Astrocyte of the hippocampus (primary cell): ENCODE measurements around the gene FAAP100.
A peak's percentile ranks its signal among the peaks of the same experiment; 100 is the strongest.
"Not testable (repeated sequence)": the region's sequence is repeated elsewhere in the genome, so short reads cannot be mapped to it uniquely, and the experiment has no call there.

ENCODE experiments used
- DNase-seq: peaks from one replicate; pipeline ENCODE4 v3.0.0; 2011; ENCODE audit warnings: low read depth, low spot score

FAAP100 gene

GRCh38 chr17:81552244-81553017 lies at the start of gene FAAP100:
TSS of gene FAAP100 (minus strand) at chr17:81552353. CDS start at chr17:81552330, 23 bp downstream.
- DNase-seq: peak; percentile 94

- DNase-seq: peak; percentile 87
Measured at GRCh38 chr17:81601525-81602120, 49.5 kb upstream of the FAAP100 start.

- DNase-seq: peak; percentile 29
Measured at GRCh38 chr17:81599719-81600486, 47.8 kb upstream of the FAAP100 start.

GRCh38 chr17:81593105-81593871 lies 41.1 kb upstream of the FAAP100 start:
- DNase-seq: no peak

- DNase-seq: no peak
Measured at GRCh38 chr17:81591971-81592370, 39.8 kb upstream of the FAAP100 start.

- DNase-seq: no peak
Measured at GRCh38 chr17:81590121-81590520, 38.0 kb upstream of the FAAP100 start.

- no peak for DNase-seq
Measured at GRCh38 chr17:81589612-81590011, 37.5 kb upstream of the FAAP100 start.

- DNase-seq: no peak
Measured at GRCh38 chr17:81586096-81586495, 33.9 kb upstream of the FAAP100 start.

- not testable (repeated sequence) for DNase-seq
Measured at GRCh38 chr17:81584771-81585170, 32.6 kb upstream of the FAAP100 start.

GRCh38 chr17:81583589-81584342 lies 31.6 kb upstream of the FAAP100 start:
- no peak for DNase-seq

- DNase-seq: no peak
Measured at GRCh38 chr17:81582749-81583148, 30.6 kb upstream of the FAAP100 start.

- peak; percentile 58 for DNase-seq
Measured at GRCh38 chr17:81582341-81582740, 30.2 kb upstream of the FAAP100 start.

GRCh38 chr17:81581758-81582157 lies 29.6 kb upstream of the FAAP100 start:
- no peak for DNase-seq

GRCh38 chr17:81580481-81580880 lies 28.3 kb upstream of the FAAP100 start:
- no peak for DNase-seq

GRCh38 chr17:81579821-81580321 lies 27.7 kb upstream of the FAAP100 start:
- peak; percentile 72 for DNase-seq

- DNase-seq: no peak
Measured at GRCh38 chr17:81579298-81579697, 27.1 kb upstream of the FAAP100 start.

GRCh38 chr17:81578561-81579225 lies 26.5 kb upstream of the FAAP100 start:
- DNase-seq: no peak

- peak; percentile 75 for DNase-seq
Measured at GRCh38 chr17:81578038-81578441, 25.9 kb upstream of the FAAP100 start.

GRCh38 chr17:81577278-81578000 lies 25.3 kb upstream of the FAAP100 start:
- DNase-seq: no peak
